ENCODE measurements around the gene FRAS1.

FRAS1 gene

DNA sequence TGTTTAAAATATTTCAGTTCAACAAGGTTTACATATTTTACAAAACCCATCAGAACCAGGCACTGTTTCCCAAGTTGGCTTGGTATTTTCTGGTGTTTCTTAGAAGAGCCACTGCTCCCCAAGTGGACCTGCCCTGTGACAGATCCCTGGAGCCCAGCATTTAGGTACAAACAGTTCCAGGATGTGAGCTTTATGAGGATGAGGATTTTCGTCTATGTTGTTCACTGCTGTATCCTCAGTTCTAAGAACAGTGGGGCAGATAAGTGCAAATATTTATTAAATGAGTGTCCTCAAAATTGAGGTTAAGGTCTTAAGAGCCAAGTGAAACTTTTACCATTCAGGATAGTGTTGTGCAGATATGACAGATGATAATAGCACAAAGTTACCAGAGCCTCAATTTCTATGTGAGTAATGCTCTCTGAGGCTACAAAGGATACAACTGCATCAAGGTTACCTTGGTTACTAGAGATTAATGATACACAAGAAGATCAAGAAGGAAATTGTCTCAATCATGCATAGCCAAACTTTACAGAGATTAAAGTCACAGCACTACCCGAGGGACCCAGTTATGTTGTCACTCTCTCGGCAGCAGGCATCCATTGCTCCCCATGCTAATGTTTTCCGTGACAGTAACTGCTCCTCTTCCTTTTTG lies 531.9 kb downstream of the FRAS1 start:
- H3K4me1 ChIP-seq (ENCODE audit: control insufficient read depth in 1 of 2, insufficient read depth in 2 of 2, low read length in 2 of 2): peaks cover 3 to 13% of the 10 kb centered on the region in 2 donors
- H3K36me3 ChIP-seq (ENCODE audit: control insufficient read depth in 1 of 2, insufficient read depth in 2 of 2, low read length in 2 of 2): no peaks in the 10 kb centered on the region
- no peak overlapping the region for H3K27ac ChIP-seq (ENCODE audit: low read depth, low read length)

DNA sequence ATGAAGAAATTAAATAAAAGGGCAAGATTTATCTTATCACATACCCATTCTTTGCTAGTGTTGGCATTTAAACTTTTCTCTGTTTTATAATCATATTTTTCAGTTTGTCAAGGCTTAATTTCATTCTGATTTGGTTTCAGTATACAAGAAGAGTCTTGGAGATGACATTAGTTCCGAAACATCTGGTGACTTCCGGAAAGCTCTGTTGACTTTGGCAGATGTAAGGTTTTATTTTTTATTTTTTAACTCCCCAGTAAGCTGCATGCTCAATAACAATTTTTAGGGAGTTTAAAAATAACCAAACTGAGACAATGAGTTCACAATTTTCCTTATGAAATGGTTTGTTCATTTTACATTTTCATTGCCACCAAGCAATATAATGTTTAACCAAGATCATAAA lies 534.3 kb downstream of the FRAS1 start:
- Histone ChIP-seq H3K4me1 (ENCODE audit: control insufficient read depth in 1 of 2, insufficient read depth in 2 of 2, low read length in 2 of 2) (peaks cover 12 to 24% of the 10 kb centered on the region in 2 donors), H3K27me3 (ENCODE audit: control insufficient read depth in 1 of 2, insufficient read depth in 2 of 2, low read length in 2 of 2) (no peaks in the 10 kb centered on the region), H3K9ac (ENCODE audit: low read depth in 1 of 2, low read length in 2 of 2) (no peak overlapping the region), H3K27ac (ENCODE audit: low read depth, low read length) (no peak overlapping the region), H3K9me3 (ENCODE audit: control insufficient read depth in 1 of 2, low read length in 2 of 2) (no peaks in the 10 kb centered on the region), H3K4me3 (ENCODE audit: low read depth in 1 of 2, low read length in 2 of 2) (no peak overlapping the region), H3K36me3 (ENCODE audit: control insufficient read depth in 1 of 2, insufficient read depth in 2 of 2, low read length in 2 of 2) (no peaks in the 10 kb centered on the region)

More for the DNA sequence above, 531.9 kb downstream of the FRAS1 start:
- Histone ChIP-seq H3K9ac (ENCODE audit: low read depth in 1 of 2, low read length in 2 of 2) (no peak overlapping the region), H3K9me3 (ENCODE audit: control insufficient read depth in 1 of 2, low read length in 2 of 2) (no peaks in the 10 kb centered on the region), H3K4me3 (ENCODE audit: low read depth in 1 of 2, low read length in 2 of 2) (no peak overlapping the region), H3K27me3 (ENCODE audit: control insufficient read depth in 1 of 2, insufficient read depth in 2 of 2, low read length in 2 of 2) (no peaks in the 10 kb centered on the region)

DNA sequence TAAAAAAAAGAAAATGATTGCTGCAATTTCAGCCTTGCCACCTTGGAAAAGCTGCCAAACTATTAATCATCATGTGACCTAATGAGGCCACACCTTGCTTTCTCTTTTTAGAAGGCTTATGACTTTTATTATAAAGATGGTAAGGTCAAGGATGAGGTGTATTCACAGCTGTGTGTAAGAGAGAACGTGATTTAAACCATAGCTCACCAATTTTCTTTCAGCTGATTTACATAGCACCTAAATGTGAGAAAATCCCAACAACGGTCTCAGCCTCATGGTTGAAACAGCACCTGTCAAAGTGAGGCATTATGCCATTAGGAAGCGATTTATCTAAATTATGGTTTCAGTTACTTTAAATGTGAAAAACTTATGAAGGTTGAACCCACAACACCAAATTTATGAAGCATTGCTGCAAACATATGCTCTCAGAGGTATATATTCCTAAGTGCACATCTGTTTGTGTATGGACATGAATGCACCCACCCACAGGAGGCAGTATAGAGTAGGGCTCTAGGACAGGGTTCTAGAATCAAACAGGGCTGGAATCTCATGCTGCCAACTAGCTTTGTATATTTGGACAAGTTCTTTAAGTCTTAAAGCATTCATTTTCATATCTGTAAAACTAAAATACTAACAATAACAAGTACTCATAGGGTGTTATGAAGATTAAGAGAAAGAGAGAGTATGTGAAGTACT lies 535.1 kb downstream of the FRAS1 start:
- no peaks in the 10 kb centered on the region for H3K36me3 ChIP-seq (ENCODE audit: control insufficient read depth in 1 of 2, insufficient read depth in 2 of 2, low read length in 2 of 2)
- H3K4me1 ChIP-seq (ENCODE audit: control insufficient read depth in 1 of 2, insufficient read depth in 2 of 2, low read length in 2 of 2): peaks cover 12 to 25% of the 10 kb centered on the region in 2 donors
- no peak overlapping the region for H3K4me3 ChIP-seq (ENCODE audit: low read depth in 1 of 2, low read length in 2 of 2)
- H3K9ac ChIP-seq (ENCODE audit: low read depth in 1 of 2, low read length in 2 of 2): no peak overlapping the region
- no peak overlapping the region for H3K27ac ChIP-seq (ENCODE audit: low read depth, low read length)
- no peaks in the 10 kb centered on the region for H3K9me3 ChIP-seq (ENCODE audit: control insufficient read depth in 1 of 2, low read length in 2 of 2)
- no peaks in the 10 kb centered on the region for H3K27me3 ChIP-seq (ENCODE audit: control insufficient read depth in 1 of 2, insufficient read depth in 2 of 2, low read length in 2 of 2)
